Lower leg skin (tissue), 3 donors: ENCODE measurements around the gene BRD1.

Experiments used
- POLR2A ChIP-seq, 2 donors: fragments of 450-650 bp; IDR thresholded peaks; one replicate each; pipeline ENCODE4 v1.6.1; 2016 to 2017; ENCODE audit warnings: antibody characterized with exemption in 2 of 2, mild to moderate bottlenecking in 1 of 2, moderate library complexity in 1 of 2
- TF ChIP-seq, protein P1 (sequence below), 3 donors: fragments of 450-650 bp; IDR thresholded peaks; one replicate each; pipeline ENCODE4 v1.5.1; 2016; ENCODE audit warnings: antibody characterized with exemption in 3 of 3, mild to moderate bottlenecking in 3 of 3, moderate library complexity in 2 of 3

DNA sequence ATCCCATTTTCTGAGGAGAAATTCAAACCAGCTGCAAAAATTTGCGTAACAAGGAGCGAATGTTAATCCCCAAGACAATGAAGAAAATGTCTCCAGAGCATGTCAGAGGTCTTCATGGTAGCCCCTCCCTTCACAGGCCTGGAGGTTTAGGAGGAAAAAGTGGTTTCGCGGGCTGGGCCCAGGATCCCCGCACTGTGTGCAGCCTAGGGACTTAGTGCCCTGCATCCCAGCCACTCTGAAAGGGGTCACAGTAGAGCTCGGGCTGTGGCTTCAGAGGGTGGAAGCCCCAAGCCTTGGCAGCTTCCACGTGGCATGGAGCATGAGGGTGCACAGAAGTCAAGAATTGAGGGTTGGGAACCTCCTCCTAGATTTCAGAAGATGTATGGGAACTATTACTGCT is 87.4 kb downstream of the BRD1 start:
- TF ChIP-seq, protein P1, sequence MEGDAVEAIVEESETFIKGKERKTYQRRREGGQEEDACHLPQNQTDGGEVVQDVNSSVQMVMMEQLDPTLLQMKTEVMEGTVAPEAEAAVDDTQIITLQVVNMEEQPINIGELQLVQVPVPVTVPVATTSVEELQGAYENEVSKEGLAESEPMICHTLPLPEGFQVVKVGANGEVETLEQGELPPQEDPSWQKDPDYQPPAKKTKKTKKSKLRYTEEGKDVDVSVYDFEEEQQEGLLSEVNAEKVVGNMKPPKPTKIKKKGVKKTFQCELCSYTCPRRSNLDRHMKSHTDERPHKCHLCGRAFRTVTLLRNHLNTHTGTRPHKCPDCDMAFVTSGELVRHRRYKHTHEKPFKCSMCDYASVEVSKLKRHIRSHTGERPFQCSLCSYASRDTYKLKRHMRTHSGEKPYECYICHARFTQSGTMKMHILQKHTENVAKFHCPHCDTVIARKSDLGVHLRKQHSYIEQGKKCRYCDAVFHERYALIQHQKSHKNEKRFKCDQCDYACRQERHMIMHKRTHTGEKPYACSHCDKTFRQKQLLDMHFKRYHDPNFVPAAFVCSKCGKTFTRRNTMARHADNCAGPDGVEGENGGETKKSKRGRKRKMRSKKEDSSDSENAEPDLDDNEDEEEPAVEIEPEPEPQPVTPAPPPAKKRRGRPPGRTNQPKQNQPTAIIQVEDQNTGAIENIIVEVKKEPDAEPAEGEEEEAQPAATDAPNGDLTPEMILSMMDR (IDR thresholded peaks at IDR 0.05), result no peak
- TF ChIP-seq POLR2A (IDR thresholded peaks at IDR 0.05), result no peak
